Measurements from ENCODE around the gene DGKI.

DGKI gene

DNA sequence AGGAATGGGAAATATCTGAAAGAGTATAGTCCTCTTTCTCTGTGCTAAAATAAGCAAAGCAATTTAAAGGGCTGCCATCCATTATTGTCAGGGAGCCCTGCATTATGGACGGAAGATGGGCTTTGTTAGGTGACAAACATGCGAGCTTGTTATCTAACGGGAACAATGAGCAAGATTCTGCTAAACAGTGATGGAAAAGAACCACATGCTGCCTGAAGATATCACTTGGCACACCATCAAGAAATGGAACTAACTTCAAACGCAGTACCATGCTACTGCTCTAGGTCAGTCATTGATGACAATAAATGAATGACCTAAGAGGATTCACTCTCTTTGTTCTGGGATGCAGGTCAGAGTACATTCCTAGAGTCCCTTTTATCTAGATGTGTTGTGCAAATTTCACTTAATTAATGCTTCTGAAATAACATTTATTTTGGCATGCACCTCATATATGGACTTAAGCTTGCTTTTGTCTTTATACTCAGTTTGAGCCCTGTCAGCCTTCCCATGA, 327.5 kb downstream of the DGKI start:
- Mint-ChIP-seq H3K9me3 (ENCODE audit: low read depth) (no peaks in the 10 kb centered on the region), H3K4me1 (ENCODE audit: low read depth) (no peaks in the 10 kb centered on the region), H3K36me3 (no peaks in the 10 kb centered on the region), H3K27me3 (no peaks in the 10 kb centered on the region), H3K4me3 (no peak overlapping the region), H3K27ac (no peak overlapping the region)

DNA sequence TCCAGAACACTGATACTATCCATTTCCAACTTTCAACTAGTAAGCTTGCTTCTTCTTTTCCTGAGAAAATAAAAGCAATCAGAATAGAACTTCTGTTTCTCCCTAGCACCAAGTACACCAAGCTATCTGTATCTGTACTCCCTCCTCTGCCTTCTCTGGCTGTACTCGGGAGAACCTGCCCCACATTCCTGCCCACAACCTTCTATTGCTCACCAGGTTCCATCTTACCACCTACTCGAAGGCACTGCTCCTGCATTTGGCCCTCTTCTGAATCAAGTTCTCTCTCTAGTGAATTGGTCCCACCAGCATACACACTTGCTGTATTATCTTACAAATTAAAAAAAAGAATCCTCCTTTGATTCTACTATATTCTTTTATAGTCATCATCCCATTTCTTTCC, 333.7 kb downstream of the DGKI start:
- Mint-ChIP-seq H3K27ac (no peak overlapping the region), H3K4me1 (ENCODE audit: low read depth) (no peaks in the 10 kb centered on the region), H3K9me3 (ENCODE audit: low read depth) (no peaks in the 10 kb centered on the region), H3K36me3 (no peaks in the 10 kb centered on the region), H3K27me3 (no peaks in the 10 kb centered on the region), H3K4me3 (no peak overlapping the region)

DNA sequence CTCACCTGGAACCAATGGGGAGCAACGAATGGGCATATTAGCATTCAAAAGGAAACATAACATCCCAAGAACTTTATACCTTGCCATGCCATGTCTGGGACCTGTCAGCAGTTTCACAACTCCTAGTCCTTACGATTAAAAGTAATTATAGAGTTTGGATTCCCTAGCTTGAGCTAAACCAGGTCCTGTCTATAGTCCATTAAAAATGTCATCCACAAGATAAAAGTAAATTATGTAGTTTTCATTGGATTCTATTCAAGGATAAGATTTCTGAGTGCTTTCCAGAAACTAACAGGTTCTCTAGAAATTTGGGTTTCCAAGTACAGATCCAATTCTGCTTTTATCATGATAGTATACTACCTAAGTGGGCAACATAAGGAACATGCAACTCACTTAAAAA, 339.7 kb downstream of the DGKI start:
- no peaks in the 10 kb centered on the region for H3K36me3 Mint-ChIP-seq
- no peak overlapping the region for H3K27ac Mint-ChIP-seq
- H3K4me1 Mint-ChIP-seq (ENCODE audit: low read depth): no peaks in the 10 kb centered on the region
- no peaks in the 10 kb centered on the region for H3K9me3 Mint-ChIP-seq (ENCODE audit: low read depth)
- H3K4me3 Mint-ChIP-seq: no peak overlapping the region
- H3K27me3 Mint-ChIP-seq: peaks cover 1% of the 10 kb centered on the region

DNA sequence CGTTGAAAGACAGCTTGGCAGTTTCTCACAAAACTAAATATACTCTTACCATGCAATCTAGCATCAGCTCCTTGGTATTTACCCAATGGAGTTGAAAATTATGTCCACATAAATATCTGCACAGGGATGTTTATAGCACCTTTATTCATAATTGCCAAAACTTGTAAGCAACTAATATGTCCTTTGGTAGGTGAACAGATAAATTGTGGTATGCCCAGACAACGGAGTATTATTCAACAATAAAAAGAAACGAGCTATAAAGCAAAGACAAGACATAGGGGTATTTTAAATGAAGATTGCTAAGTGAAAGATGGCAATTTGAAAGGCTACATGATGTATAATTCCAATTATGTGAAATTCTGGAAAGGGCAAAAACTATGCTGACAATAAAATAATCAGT, 340.7 kb downstream of the DGKI start:
- H3K36me3 Mint-ChIP-seq: no peaks in the 10 kb centered on the region
- no peak overlapping the region for H3K27ac Mint-ChIP-seq
- H3K4me1 Mint-ChIP-seq (ENCODE audit: low read depth): no peaks in the 10 kb centered on the region
- H3K27me3 Mint-ChIP-seq: peaks cover 1% of the 10 kb centered on the region
- no peaks in the 10 kb centered on the region for H3K9me3 Mint-ChIP-seq (ENCODE audit: low read depth)
- H3K4me3 Mint-ChIP-seq: no peak overlapping the region

DNA sequence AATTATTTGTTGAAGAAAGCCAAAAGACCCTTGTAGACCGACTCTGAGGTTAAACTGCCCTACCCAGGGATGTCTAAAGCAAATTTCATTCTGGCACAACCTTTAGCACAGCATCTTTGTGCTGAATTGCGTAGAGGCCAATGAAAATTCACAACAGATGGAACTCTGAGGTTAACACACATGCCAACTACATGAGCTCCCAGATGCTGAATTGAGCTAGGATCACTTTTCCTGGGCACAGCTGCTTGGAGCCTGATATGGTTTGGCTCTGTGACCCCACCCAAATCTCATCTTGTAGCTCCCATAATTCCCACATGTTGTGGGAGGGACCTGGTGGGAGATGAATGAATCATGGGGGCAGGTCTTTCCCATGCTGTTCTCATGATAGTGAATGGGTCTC, 345.2 kb downstream of the DGKI start:
- Mint-ChIP-seq H3K9me3 (ENCODE audit: low read depth) (peaks cover 5% of the 10 kb centered on the region), H3K4me1 (ENCODE audit: low read depth) (no peaks in the 10 kb centered on the region), H3K4me3 (no peak overlapping the region), H3K27ac (no peak overlapping the region), H3K36me3 (no peaks in the 10 kb centered on the region), H3K27me3 (peaks cover 1% of the 10 kb centered on the region)

GRCh38 chr7:137492889-137493288, 353.9 kb downstream of the DGKI start:
- Mint-ChIP-seq H3K36me3 (no peaks in the 10 kb centered on the region), H3K4me3 (no peak overlapping the region), H3K9me3 (ENCODE audit: low read depth) (peaks cover 21% of the 10 kb centered on the region), H3K4me1 (ENCODE audit: low read depth) (no peaks in the 10 kb centered on the region), H3K27me3 (peaks cover 6% of the 10 kb centered on the region), H3K27ac (no peak overlapping the region)

DNA sequence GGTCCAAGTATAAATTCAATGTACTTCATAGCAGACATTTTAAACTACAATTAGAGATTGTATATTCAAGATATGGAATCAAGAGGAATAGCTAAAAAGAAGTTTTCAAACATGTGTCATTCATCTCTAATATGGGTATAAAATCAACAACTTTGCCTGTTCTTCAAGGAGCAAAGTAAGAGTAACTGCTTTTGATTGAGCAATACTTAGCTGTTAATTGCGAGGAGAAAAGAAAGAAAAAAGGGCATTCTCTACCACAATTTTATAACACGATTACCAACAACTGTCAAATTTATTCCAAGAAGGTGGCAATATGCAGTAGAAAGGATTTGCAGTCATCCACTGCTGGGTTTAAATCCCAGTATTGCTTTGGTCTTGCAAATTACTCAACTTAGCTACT, 356.9 kb downstream of the DGKI start:
- Mint-ChIP-seq H3K36me3 (no peaks in the 10 kb centered on the region), H3K9me3 (ENCODE audit: low read depth) (peaks cover 8% of the 10 kb centered on the region)

GRCh38 chr7:137488038-137488437, 358.7 kb downstream of the DGKI start:
- Mint-ChIP-seq H3K4me3 (no peak overlapping the region), H3K36me3 (no peaks in the 10 kb centered on the region), H3K27me3 (peaks cover 9% of the 10 kb centered on the region), H3K4me1 (ENCODE audit: low read depth) (no peaks in the 10 kb centered on the region), H3K9me3 (ENCODE audit: low read depth) (peaks cover under 1% of the 10 kb centered on the region), H3K27ac (no peak overlapping the region)

More for the DNA sequence above, 356.9 kb downstream of the DGKI start:
- Mint-ChIP-seq H3K4me3 (no peak overlapping the region), H3K4me1 (ENCODE audit: low read depth) (no peaks in the 10 kb centered on the region), H3K27ac (no peak overlapping the region), H3K27me3 (peaks cover 8% of the 10 kb centered on the region)

DNA sequence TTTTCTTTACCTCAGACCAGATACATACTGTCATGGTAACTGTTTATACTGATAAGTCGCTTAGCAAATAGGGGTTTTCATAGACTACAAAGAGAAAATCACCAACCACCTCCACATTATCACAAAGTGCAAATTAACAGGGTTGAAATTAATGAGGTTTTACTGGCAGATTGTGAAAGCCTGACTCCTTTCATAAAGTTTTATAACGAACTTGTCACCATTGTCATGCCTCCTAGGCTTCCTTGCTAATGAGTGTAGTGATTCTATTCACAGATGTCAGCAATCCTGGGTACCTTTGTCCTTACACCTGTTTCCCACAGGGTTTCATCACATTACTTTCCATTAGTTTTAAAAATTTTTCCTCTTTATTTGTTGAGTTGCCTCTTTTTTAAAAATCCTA, 361.0 kb downstream of the DGKI start:
- H3K4me1 Mint-ChIP-seq (ENCODE audit: low read depth): no peaks in the 10 kb centered on the region
- peaks cover 5% of the 10 kb centered on the region for H3K9me3 Mint-ChIP-seq (ENCODE audit: low read depth)
- H3K4me3 Mint-ChIP-seq: no peak overlapping the region
- H3K36me3 Mint-ChIP-seq: no peaks in the 10 kb centered on the region
- H3K27ac Mint-ChIP-seq: no peak overlapping the region
- peaks cover 7% of the 10 kb centered on the region for H3K27me3 Mint-ChIP-seq

- H3K27ac Mint-ChIP-seq: no peak overlapping the region
Observed at GRCh38 chr7:137484326-137484725, 362.4 kb downstream of the DGKI start.

DNA sequence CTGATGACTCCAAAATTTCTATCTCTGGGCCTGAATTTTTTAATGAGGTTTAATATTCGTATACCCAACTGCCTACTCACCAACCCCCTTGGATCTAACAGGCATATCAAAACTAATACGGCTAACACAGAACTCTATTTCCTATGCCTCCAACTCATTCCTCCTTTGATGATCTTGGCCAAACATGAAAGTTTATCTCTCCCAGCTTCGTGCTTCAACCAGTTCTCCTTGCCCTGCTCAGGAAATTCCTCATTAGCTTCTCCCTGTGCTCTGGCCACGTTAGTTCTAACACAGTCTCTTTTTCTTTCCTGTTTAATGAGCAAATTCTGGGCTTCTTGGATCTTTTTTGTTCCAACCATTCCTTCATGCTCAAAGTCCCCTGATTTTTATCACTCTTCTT, 364.3 kb downstream of the DGKI start:
- no peak overlapping the region for H3K27ac Mint-ChIP-seq
- H3K4me1 Mint-ChIP-seq (ENCODE audit: low read depth): no peaks in the 10 kb centered on the region
- peaks cover 5% of the 10 kb centered on the region for H3K27me3 Mint-ChIP-seq
- H3K4me3 Mint-ChIP-seq: no peak overlapping the region
- peaks cover 5% of the 10 kb centered on the region for H3K9me3 Mint-ChIP-seq (ENCODE audit: low read depth)
- no peaks in the 10 kb centered on the region for H3K36me3 Mint-ChIP-seq

More at GRCh38 chr7:137484326-137484725, 362.4 kb downstream of the DGKI start:
- Mint-ChIP-seq H3K4me3 (no peak overlapping the region), H3K9me3 (ENCODE audit: low read depth) (peaks cover 5% of the 10 kb centered on the region), H3K4me1 (ENCODE audit: low read depth) (no peaks in the 10 kb centered on the region), H3K27me3 (peaks cover 6% of the 10 kb centered on the region), H3K36me3 (no peaks in the 10 kb centered on the region)

- peaks cover 5% of the 10 kb centered on the region for H3K9me3 Mint-ChIP-seq (ENCODE audit: low read depth)
- no peaks in the 10 kb centered on the region for H3K4me1 Mint-ChIP-seq (ENCODE audit: low read depth)
- no peak overlapping the region for H3K4me3 Mint-ChIP-seq
- H3K27me3 Mint-ChIP-seq: peaks cover 3% of the 10 kb centered on the region
- H3K36me3 Mint-ChIP-seq: no peaks in the 10 kb centered on the region
- H3K27ac Mint-ChIP-seq: no peak overlapping the region
Observed at GRCh38 chr7:137480824-137481365, 365.9 kb downstream of the DGKI start.

DNA sequence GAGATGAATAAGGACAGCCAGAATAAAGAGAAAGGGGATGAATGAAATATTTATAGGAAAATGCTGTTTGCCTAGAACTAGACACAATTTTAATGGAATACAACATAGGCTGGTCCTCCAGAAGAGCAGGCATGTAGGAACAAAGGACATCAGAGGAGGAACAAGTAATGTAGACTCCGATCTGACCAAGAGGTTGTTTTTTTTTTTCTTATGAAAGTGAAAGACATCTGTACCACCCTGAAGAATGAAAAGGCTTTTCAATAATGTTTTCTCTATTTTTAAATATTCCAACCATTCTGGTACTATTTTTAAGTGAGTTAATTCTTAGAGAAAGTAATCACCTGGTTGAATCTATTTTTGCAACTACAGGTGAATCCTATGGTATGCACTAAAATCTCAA, 366.4 kb downstream of the DGKI start:
- H3K36me3 Mint-ChIP-seq: no peaks in the 10 kb centered on the region
- no peak overlapping the region for H3K27ac Mint-ChIP-seq

GRCh38 chr7:137476937-137477336, 369.8 kb downstream of the DGKI start:
- no peaks in the 10 kb centered on the region for H3K9me3 Mint-ChIP-seq (ENCODE audit: low read depth)
- H3K4me3 Mint-ChIP-seq: no peak overlapping the region
- no peaks in the 10 kb centered on the region for H3K27me3 Mint-ChIP-seq
- no peak overlapping the region for H3K27ac Mint-ChIP-seq
- H3K4me1 Mint-ChIP-seq (ENCODE audit: low read depth): no peaks in the 10 kb centered on the region
- no peaks in the 10 kb centered on the region for H3K36me3 Mint-ChIP-seq

More for the DNA sequence above, 366.4 kb downstream of the DGKI start:
- Mint-ChIP-seq H3K9me3 (ENCODE audit: low read depth) (peaks cover 5% of the 10 kb centered on the region), H3K27me3 (peaks cover 3% of the 10 kb centered on the region), H3K4me1 (ENCODE audit: low read depth) (no peaks in the 10 kb centered on the region), H3K4me3 (no peak overlapping the region)

DNA sequence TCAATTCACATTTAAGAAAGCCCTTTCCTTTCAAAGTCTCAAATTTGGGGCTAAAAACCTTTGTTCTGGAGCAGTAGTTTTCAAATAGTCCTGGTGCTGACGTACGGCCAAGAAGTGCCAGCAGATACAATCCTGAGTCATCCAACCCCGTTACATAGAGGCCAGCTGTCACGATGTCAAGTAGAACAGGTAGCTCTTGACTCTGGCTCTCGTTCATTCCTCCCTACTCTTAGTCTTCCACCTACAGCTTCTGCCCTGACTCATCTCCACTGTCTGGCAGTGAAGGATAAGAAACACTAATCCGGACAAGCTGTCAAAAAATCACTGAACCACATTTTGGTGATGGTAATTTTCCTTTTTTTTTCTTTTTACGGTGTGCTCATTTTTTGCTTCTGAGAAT, 370.8 kb downstream of the DGKI start:
- Mint-ChIP-seq H3K4me1 (ENCODE audit: low read depth) (no peaks in the 10 kb centered on the region), H3K27me3 (no peaks in the 10 kb centered on the region), H3K36me3 (no peaks in the 10 kb centered on the region), H3K27ac (no peak overlapping the region), H3K4me3 (no peak overlapping the region), H3K9me3 (ENCODE audit: low read depth) (no peaks in the 10 kb centered on the region)

DNA sequence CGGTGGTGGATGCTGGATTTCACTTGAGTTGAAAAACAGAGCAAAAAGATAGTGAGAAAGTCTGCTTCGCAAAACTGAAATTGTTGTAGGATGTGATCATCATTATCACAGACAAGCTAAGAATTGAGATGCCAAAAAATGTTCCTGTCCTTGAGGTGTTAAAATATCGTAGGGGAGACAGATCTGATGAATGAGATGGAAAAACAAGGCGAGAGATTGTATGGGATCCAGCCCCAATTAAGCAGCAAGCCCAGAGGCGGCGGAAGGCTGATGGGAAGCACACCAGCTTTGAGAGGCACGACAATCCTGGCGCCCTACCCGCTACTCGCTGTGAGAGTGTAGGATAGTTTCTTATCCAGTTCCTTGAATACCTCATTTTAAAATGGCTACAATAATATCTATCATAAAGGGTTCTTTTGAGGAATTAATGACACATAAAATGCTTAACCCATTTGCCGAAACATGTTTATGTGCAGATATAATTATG, 372.2 kb downstream of the DGKI start:
- Mint-ChIP-seq H3K27ac (no peak overlapping the region), H3K27me3 (no peaks in the 10 kb centered on the region), H3K4me1 (ENCODE audit: low read depth) (no peaks in the 10 kb centered on the region), H3K36me3 (no peaks in the 10 kb centered on the region), H3K9me3 (ENCODE audit: low read depth) (no peaks in the 10 kb centered on the region), H3K4me3 (no peak overlapping the region)

Data from activated naive CD8-positive, alpha-beta T cell (primary cell).